Activated T-helper 17 cell treated with anti-CD3 and anti-CD28 coated beads, Interleukin-2, amount 50 U/mL, for 72 hours (primary cell): ENCODE measurements around the gene GAS7. TPM values are rescaled to one million over a fixed set of nuclear protein-coding genes. Genes with fewer than 3 reads are reported as not detected.

ENCODE experiments used
- ATAC-seq: fragments of 150-1000 bp; cut with Tn5 transposase; replicated peaks from 2 replicates; pipeline ENCODE4 v1.10.0; 2021; ENCODE audit warnings: mild to moderate bottlenecking, moderate library complexity
- H3K27ac Mint-ChIP-seq: one replicate; pipeline ENCODE4 v1.8.0; 2022; ENCODE audit warnings: mixed read lengths
- H3K27me3 Mint-ChIP-seq: one replicate; pipeline ENCODE4 v1.8.0; 2022; ENCODE audit warnings: mixed read lengths
- H3K36me3 Mint-ChIP-seq: one replicate; pipeline ENCODE4 v1.8.0; 2022; ENCODE audit warnings: low read depth, mild to moderate bottlenecking, mixed read lengths
- H3K4me1 Mint-ChIP-seq: one replicate; pipeline ENCODE4 v1.8.0; 2022; ENCODE audit warnings: mixed read lengths
- H3K4me3 Mint-ChIP-seq: one replicate; pipeline ENCODE4 v1.8.0; 2022; ENCODE audit warnings: mild to moderate bottlenecking, mixed read lengths
- H3K9me3 Mint-ChIP-seq: one replicate; pipeline ENCODE4 v1.8.0; 2022; ENCODE audit warnings: mixed read lengths
- total RNA-seq, 2 donors: library from RNA; stranded (reverse); gene quantifications; one replicate each; pipeline ENCODE4 v1.2.3, GENCODE V29; 2022

Gene GAS7
- total RNA-seq, 2 donors from 2014 or later = 0.42 to 0.43 TPM

- Mint-ChIP-seq H3K4me3 (no peak overlapping the region), H3K9me3 (no peaks in the 10 kb centered on the region), H3K27ac (no peak overlapping the region), H3K36me3 (no peaks in the 10 kb centered on the region), H3K27me3 (peaks cover 12% of the 10 kb centered on the region), H3K4me1 (no peaks in the 10 kb centered on the region)
- no peak for ATAC-seq
Measured at GRCh38 chr17:10121971-10122707, 76.3 kb downstream of the GAS7 start.

GRCh38 chr17:10120749-10121148 lies 77.7 kb downstream of the GAS7 start:
- ATAC-seq = no peak

GRCh38 chr17:10120109-10120485 lies 78.3 kb downstream of the GAS7 start:
- Mint-ChIP-seq H3K4me3 (no peak overlapping the region), H3K36me3 (no peaks in the 10 kb centered on the region), H3K4me1 (no peaks in the 10 kb centered on the region), H3K9me3 (no peaks in the 10 kb centered on the region), H3K27ac (no peak overlapping the region), H3K27me3 (peaks cover 24% of the 10 kb centered on the region)
- ATAC-seq = no peak

More at GRCh38 chr17:10120749-10121148, 77.7 kb downstream of the GAS7 start:
- Mint-ChIP-seq H3K36me3 (no peaks in the 10 kb centered on the region), H3K27ac (no peak overlapping the region), H3K9me3 (no peaks in the 10 kb centered on the region), H3K4me1 (no peaks in the 10 kb centered on the region), H3K4me3 (no peak overlapping the region), H3K27me3 (peaks cover 20% of the 10 kb centered on the region)

- Mint-ChIP-seq H3K4me1 (peaks cover 6% of the 10 kb centered on the region), H3K4me3 (no peak overlapping the region), H3K9me3 (no peaks in the 10 kb centered on the region), H3K36me3 (no peaks in the 10 kb centered on the region), H3K27ac (no peak overlapping the region), H3K27me3 (peaks cover 30% of the 10 kb centered on the region)
- no peak for ATAC-seq
Measured at GRCh38 chr17:10119203-10120108, 79.0 kb downstream of the GAS7 start.

GRCh38 chr17:10118788-10119130 lies 79.6 kb downstream of the GAS7 start:
- H3K27ac Mint-ChIP-seq = no peak overlapping the region
- H3K27me3 Mint-ChIP-seq = peaks cover 31% of the 10 kb centered on the region
- H3K9me3 Mint-ChIP-seq = no peaks in the 10 kb centered on the region
- ATAC-seq = no peak
- no peak overlapping the region for H3K4me3 Mint-ChIP-seq
- H3K36me3 Mint-ChIP-seq = no peaks in the 10 kb centered on the region
- H3K4me1 Mint-ChIP-seq = peaks cover 8% of the 10 kb centered on the region

- Mint-ChIP-seq H3K4me1 (peaks cover 8% of the 10 kb centered on the region), H3K36me3 (no peaks in the 10 kb centered on the region), H3K4me3 (no peak overlapping the region), H3K9me3 (no peaks in the 10 kb centered on the region), H3K27ac (no peak overlapping the region), H3K27me3 (peaks cover 38% of the 10 kb centered on the region)
- no peak for ATAC-seq
Measured at GRCh38 chr17:10117581-10118001, 80.8 kb downstream of the GAS7 start.

- Mint-ChIP-seq H3K9me3 (no peaks in the 10 kb centered on the region), H3K27ac (no peak overlapping the region), H3K4me1 (peaks cover 8% of the 10 kb centered on the region), H3K36me3 (no peaks in the 10 kb centered on the region), H3K4me3 (no peak overlapping the region), H3K27me3 (peaks cover 41% of the 10 kb centered on the region)
- ATAC-seq = no peak
Measured at GRCh38 chr17:10116753-10117420, 81.5 kb downstream of the GAS7 start.

GRCh38 chr17:10116267-10116666 lies 82.1 kb downstream of the GAS7 start:
- ATAC-seq = no peak
- H3K36me3 Mint-ChIP-seq = no peaks in the 10 kb centered on the region
- peaks cover 42% of the 10 kb centered on the region for H3K27me3 Mint-ChIP-seq
- no peak overlapping the region for H3K27ac Mint-ChIP-seq
- no peaks in the 10 kb centered on the region for H3K9me3 Mint-ChIP-seq
- no peak overlapping the region for H3K4me3 Mint-ChIP-seq
- H3K4me1 Mint-ChIP-seq = peaks cover 8% of the 10 kb centered on the region

- H3K4me1 Mint-ChIP-seq = peaks cover 8% of the 10 kb centered on the region
- H3K4me3 Mint-ChIP-seq = no peak overlapping the region
Measured at GRCh38 chr17:10115536-10115932, 82.9 kb downstream of the GAS7 start.

GRCh38 chr17:10114931-10115535 lies 83.4 kb downstream of the GAS7 start:
- ATAC-seq = peak; percentile 19
- no peak overlapping the region for H3K4me3 Mint-ChIP-seq
- H3K4me1 Mint-ChIP-seq = peaks cover 8% of the 10 kb centered on the region
- no peaks in the 10 kb centered on the region for H3K36me3 Mint-ChIP-seq
- peaks cover 36% of the 10 kb centered on the region for H3K27me3 Mint-ChIP-seq
- H3K27ac Mint-ChIP-seq = no peak overlapping the region
- H3K9me3 Mint-ChIP-seq = no peaks in the 10 kb centered on the region

More at GRCh38 chr17:10115536-10115932, 82.9 kb downstream of the GAS7 start:
- no peak overlapping the region for H3K27ac Mint-ChIP-seq
- no peak for ATAC-seq
- peaks cover 41% of the 10 kb centered on the region for H3K27me3 Mint-ChIP-seq
- H3K36me3 Mint-ChIP-seq = no peaks in the 10 kb centered on the region
- H3K9me3 Mint-ChIP-seq = no peaks in the 10 kb centered on the region

GRCh38 chr17:10112962-10113361 lies 85.4 kb downstream of the GAS7 start:
- H3K4me3 Mint-ChIP-seq = no peak overlapping the region
- peaks cover 36% of the 10 kb centered on the region for H3K27me3 Mint-ChIP-seq
- H3K4me1 Mint-ChIP-seq = peaks cover 8% of the 10 kb centered on the region
- no peak for ATAC-seq
- no peaks in the 10 kb centered on the region for H3K9me3 Mint-ChIP-seq
- H3K36me3 Mint-ChIP-seq = no peaks in the 10 kb centered on the region
- H3K27ac Mint-ChIP-seq = no peak overlapping the region

GRCh38 chr17:10111907-10112452 lies 86.4 kb downstream of the GAS7 start:
- Mint-ChIP-seq H3K4me1 (peaks cover 8% of the 10 kb centered on the region), H3K9me3 (no peaks in the 10 kb centered on the region), H3K27ac (no peak overlapping the region), H3K27me3 (peaks cover 32% of the 10 kb centered on the region), H3K36me3 (no peaks in the 10 kb centered on the region), H3K4me3 (no peak overlapping the region)
- ATAC-seq = no peak

GRCh38 chr17:10109146-10109545 lies 89.3 kb downstream of the GAS7 start:
- Mint-ChIP-seq H3K27ac (no peak overlapping the region), H3K4me1 (no peaks in the 10 kb centered on the region), H3K36me3 (no peaks in the 10 kb centered on the region), H3K9me3 (peaks cover 4% of the 10 kb centered on the region), H3K4me3 (no peak overlapping the region), H3K27me3 (peaks cover 31% of the 10 kb centered on the region)
- no peak for ATAC-seq
